SHP77 treated with DMSO at 0.1 percent for 48 hours (cell line): ENCODE data around the gene PELI1.
"Not testable (repeated sequence)": the region's sequence is repeated elsewhere in the genome, so short reads cannot be mapped to it uniquely, and the experiment has no call there.

Experiments
- DNase-seq: peaks from one replicate; lab custom pipeline; 2025; lab: John Stamatoyannopoulos, UW

Gene PELI1

GRCh38 chr2:64086347-64087082, 57.7 kb downstream of the PELI1 start:
- DNase-seq, result no peak

GRCh38 chr2:64085936-64086335, 58.3 kb downstream of the PELI1 start:
- DNase-seq, result no peak

GRCh38 chr2:64081046-64081445, 63.2 kb downstream of the PELI1 start:
- DNase-seq, result no peak

GRCh38 chr2:64080179-64080578, 64.0 kb downstream of the PELI1 start:
- DNase-seq, result no peak

GRCh38 chr2:64079688-64080087, 64.5 kb downstream of the PELI1 start:
- DNase-seq, result not testable (repeated sequence)

- not testable (repeated sequence) for DNase-seq
These were observed 67.4 kb downstream of the PELI1 start for GRCh38 chr2:64076828-64077227.

- not testable (repeated sequence) for DNase-seq
These were observed 69.6 kb downstream of the PELI1 start for GRCh38 chr2:64074616-64075015.

GRCh38 chr2:64067326-64067725, 76.9 kb downstream of the PELI1 start:
- DNase-seq, result no peak

- DNase-seq, result no peak
These were observed 78.7 kb downstream of the PELI1 start for GRCh38 chr2:64065516-64065915.

GRCh38 chr2:64063924-64064331, 80.3 kb downstream of the PELI1 start:
- DNase-seq, result peak; percentile 87

- no peak for DNase-seq
These were observed 80.8 kb downstream of the PELI1 start for GRCh38 chr2:64063454-64063853.

- DNase-seq, result peak; percentile 35
These were observed 81.4 kb downstream of the PELI1 start for GRCh38 chr2:64062840-64063239.

- no peak for DNase-seq
These were observed 85.0 kb downstream of the PELI1 start for GRCh38 chr2:64059270-64059669.

GRCh38 chr2:64056021-64056420, 88.2 kb downstream of the PELI1 start:
- DNase-seq, result no peak

- DNase-seq, result no peak
These were observed 89.9 kb downstream of the PELI1 start for GRCh38 chr2:64054161-64054915.

GRCh38 chr2:64052463-64053241, 91.6 kb downstream of the PELI1 start:
- DNase-seq, result no peak

GRCh38 chr2:64049633-64050220, 94.5 kb downstream of the PELI1 start:
- DNase-seq, result peak; percentile 30

- DNase-seq, result no peak
These were observed 98.3 kb downstream of the PELI1 start for GRCh38 chr2:64045938-64046337.
